DMS114 treated with DMSO at 0.1 percent for 48 hours (cell line): ENCODE measurements around the gene HOXD8.

Experiments
- DNase-seq: peaks from one replicate; lab custom pipeline; 2025; ENCODE audit not compliant: unreplicated experiment; lab: John Stamatoyannopoulos, UW

Gene HOXD8

GRCh38 chr2:176090862-176091261 is 38.6 kb upstream of the HOXD8 start:
- no peak for DNase-seq

DNA sequence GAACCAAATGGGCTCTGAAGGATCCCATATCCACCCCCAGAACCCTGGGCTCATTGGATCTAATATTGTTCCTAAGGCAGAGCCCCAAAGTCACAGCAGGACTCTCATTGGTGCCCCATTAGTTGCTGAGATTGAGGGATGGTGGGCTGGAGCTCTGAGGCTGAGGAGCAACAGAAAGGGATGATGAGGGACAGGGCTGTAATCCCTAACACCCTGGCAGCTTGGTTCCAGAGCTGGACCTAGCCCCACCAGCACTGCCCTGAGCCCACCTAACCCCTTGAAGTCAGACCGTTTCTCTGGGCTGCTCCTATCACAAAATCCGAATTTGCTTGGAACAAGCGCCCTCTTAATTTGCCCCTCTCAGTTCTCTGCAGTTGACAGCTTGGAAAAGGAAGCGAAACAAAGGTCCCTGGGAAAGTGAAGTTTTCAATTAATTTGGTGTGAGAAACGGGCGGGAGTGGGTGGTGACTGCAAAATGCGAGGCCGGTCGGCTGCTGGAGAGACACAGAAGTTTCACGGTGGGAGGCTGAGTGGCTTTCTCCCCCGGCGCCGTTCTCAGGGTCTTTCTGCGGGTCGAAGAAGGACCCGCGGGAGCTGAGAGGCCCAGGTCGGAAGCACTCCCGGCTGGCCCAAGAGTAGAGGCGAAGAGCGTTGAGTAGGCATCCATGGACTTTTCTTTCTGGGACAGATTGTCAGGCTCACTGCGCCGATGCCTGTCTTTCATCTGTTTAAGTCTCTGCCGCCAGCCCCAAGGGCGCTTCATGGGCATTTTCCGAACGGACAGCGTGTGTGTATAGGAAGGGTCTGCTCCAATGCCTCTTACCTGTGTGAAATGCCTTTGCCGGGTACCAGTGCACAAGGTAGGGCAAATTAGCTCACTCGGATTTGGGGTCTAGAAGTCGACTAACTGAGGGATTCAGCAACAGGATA is 37.9 kb upstream of the HOXD8 start:
- DNase-seq, result no peak

DNA sequence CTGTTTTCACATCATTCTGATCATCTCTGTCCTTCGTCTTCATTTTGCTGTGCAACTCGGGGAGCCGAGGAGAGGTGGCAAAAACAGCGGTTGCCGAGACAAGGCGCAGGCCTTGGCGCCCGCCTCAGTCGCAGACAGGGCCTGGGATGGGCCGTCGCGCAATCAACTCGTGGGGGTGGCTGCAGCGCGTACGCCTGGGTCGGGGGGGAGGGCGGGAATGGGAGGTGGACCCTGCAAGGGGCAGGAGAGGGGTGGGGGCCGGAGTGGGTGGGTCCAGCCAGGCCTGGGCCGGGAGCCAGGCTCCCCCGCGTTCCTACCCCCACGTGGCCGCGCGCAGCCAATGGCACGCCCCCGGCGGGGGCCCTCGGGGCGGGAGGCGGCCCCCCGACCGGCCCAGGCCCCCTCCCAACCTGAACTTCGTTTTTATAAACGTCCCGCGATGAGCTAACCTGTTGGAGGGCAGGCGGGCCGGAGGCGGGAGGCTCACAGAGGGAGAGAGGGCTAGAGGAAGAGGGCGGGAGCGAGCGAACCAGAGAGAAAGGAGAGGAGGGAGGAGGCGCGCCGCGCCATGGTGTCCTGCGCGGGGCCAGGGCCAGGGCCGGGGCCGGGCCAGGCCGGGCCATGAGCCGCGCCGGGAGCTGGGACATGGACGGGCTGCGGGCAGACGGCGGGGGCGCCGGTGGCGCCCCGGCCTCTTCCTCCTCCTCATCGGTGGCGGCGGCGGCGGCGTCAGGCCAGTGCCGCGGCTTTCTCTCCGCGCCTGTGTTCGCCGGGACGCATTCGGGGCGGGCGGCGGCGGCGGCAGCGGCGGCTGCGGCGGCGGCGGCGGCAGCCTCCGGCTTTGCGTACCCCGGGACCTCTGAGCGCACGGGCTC is 37.0 kb upstream of the HOXD8 start, which contains the start of gene HOXD13:
HOXD13 (plus strand) TSS at position 452 of the 875 bp plus-strand sequence; CDS start at position 622, 170 bp downstream.
- DNase-seq, result no peak

DNA sequence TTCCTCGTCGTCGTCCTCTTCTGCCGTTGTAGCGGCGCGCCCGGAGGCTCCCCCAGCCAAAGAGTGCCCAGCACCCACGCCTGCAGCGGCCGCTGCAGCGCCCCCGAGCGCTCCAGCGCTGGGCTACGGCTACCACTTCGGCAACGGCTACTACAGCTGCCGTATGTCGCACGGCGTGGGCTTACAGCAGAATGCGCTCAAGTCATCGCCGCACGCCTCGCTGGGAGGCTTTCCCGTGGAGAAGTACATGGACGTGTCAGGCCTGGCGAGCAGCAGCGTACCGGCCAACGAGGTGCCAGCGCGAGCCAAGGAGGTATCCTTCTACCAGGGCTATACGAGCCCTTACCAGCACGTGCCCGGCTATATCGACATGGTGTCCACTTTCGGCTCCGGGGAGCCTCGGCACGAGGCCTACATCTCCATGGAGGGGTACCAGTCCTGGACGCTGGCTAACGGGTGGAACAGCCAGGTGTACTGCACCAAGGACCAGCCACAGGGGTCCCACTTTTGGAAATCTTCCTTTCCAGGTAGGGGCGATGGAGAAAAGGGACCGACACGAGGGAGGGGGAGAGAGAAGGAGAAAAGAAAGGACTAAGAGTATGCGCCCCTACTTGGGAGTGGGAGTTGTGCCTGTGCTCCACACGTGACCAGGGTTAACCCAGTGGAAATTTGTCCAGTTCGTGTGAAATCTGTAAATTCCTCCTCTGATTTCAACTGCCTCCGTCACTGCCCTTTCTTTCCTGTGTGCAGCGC is 36.2 kb upstream of the HOXD8 start:
- no peak for DNase-seq

GRCh38 chr2:176093898-176094249 is 35.6 kb upstream of the HOXD8 start:
- no peak for DNase-seq

GRCh38 chr2:176094349-176094748 is 35.2 kb upstream of the HOXD8 start:
- no peak for DNase-seq

GRCh38 chr2:176095421-176095820 is 34.1 kb upstream of the HOXD8 start:
- no peak for DNase-seq

GRCh38 chr2:176096243-176096985 is 33.1 kb upstream of the HOXD8 start:
- no peak for DNase-seq

DNA sequence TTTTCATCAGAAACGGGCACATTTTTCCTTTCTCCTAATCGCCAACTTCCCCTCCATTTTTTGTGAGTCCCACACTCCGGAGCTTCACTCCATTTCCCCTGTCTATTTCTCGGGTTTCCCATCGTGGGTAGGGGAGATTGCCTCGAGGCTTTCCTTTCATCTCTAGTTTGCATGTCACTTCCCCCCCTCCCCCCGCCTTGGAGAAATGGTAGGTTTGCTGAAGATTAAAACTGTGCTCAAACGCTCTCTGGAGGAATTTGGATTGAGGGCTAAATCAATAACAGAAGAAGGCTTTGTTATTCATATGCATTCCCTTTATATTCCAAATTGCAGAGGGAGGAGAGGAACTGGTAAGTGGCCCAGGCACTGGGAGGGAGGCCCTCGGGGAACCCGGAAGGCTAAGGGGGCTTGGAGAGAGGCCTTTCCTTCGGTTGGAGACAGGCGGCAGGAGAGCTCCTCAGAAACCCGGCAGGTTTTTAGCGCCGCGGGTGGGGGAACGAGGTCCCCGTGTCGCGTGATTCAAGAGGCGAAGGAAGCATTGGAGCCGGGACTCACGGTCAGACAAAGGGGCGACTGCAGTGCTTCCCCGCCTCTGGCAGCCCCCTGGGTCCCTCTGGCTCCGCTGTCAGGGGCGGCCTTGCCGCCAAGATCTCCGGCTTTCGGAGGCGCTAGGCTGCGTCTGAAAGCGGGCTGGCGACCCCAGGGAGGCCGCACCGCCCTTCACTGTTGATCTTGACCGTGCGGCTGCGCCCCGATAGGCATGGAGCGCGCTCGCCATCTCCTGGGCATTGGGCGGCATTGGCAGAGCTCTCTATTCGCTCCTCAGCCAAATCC is 32.3 kb upstream of the HOXD8 start:
- peak; percentile 45 for DNase-seq

DNA sequence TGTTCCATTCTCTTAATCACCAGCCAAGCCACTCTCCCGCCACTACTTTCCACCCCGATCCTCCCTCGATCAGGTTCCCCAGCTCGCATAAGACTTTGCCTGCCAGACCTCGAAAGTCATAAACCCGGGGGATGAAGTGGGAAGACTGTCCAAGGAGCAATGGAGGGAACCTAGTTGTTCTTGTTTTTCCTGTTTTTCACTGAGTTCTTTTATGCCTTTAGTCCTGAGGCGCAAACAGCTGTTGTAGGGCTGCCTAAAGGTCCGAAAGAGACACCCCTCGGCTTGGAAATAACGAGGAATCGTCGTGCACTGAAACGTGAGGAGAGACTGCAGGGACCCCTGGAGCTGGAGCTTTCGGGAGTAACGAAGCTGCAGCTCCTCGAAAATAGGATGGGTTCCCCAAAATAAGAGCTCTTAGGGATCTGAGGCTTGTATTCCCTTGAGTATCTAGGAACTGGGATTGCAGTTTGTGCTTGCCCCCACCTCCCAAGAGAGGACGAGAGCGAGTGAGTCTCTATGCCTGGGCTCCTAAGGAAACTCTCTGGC is 31.6 kb upstream of the HOXD8 start:
- DNase-seq, result no peak

DNA sequence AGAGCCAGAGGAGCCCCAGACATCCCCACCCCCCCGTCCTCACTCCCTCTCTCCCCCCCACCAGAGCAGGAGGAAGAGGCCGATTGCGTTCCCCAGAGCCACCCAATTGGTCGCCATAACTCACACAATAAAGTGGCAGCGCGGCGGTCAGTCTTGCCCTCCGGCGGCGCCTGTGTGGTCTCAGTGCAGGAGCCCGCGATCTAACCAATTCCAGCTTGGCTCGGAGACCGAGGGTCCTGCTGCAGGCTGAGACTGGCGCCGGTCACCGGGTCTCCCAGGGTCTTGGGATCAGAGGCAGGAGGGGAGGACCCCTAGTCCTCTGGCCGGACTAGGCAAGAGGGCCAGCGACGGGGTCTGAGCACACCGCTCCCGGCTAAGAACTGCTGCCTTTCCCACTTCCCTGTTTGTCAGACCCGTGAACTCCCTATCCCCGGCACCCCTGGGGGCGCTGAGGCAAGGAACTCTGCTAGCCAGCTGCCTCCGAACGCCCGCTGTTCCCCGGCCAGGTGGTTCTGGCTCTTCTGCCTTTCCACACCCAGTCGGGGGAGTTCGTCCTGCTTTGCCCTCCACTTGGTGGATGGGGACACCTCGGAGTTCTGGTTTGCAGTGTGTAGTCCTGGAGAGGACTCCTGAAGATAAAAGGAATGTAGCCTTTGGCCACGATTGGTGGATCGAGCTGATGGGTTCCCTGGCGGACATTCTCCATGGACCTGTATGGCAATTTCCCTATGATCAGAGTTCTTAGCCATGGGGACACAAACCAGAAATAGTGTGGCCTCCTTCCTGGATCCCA is 30.9 kb upstream of the HOXD8 start:
- no peak for DNase-seq

GRCh38 chr2:176099159-176099727 is 30.3 kb upstream of the HOXD8 start:
- DNase-seq, result no peak

DNA sequence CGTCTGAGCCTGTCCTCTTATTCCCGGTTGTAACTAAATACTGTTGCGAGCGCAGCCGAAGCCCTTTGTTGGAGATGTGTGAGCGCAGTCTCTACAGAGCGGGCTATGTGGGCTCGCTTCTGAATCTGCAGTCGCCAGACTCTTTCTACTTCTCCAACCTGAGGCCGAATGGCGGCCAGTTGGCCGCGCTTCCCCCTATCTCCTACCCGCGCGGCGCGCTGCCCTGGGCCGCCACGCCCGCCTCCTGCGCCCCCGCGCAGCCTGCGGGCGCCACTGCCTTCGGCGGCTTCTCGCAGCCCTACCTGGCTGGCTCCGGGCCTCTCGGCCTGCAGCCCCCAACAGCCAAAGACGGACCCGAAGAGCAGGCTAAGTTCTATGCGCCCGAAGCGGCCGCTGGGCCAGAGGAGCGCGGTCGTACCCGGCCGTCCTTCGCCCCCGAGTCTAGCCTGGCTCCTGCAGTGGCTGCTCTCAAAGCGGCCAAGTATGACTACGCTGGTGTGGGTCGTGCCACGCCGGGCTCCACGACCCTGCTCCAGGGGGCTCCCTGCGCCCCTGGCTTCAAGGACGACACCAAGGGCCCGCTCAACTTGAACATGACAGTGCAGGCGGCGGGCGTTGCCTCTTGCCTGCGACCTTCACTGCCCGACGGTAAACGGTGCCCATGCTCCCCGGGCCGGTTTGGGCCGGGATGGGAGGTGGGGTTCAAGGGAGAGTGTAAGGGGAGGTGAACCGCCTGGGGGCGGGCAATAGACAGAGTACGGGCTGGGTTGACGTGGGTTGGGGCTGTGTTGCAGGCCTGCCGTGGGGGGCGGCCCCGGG is 29.6 kb upstream of the HOXD8 start, which contains the start of gene HOXD12:
HOXD12 (plus strand) TSS at position 68 of the 819 bp plus-strand sequence; CDS start at position 75, 7 bp downstream.
- DNase-seq, result no peak

DNA sequence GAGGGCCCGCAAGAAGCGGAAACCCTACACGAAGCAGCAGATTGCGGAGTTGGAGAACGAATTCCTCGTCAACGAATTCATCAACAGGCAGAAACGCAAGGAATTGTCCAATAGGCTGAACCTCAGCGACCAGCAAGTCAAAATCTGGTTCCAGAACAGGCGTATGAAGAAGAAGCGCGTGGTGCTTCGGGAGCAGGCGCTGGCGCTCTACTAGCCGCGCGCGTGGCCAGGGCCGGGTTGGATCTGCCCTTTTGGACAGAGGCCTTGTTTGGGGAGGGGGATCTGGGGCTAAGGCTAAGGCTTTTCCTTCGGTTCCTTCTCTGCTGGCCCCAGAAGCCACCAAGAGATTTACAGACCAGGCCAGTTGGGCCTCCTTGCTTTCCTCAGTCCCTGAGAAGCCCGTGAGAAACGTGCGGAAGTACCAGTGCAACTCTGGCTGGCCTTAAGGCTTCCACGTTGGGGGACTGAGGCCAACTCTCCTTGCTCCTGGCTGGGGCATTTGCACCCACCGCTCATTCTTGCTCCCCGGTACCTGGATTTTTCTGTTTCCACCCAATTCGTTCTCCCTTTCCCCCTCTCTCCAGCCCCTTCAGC is 28.9 kb upstream of the HOXD8 start:
- DNase-seq, result no peak

- DNase-seq, result no peak
Measured at GRCh38 chr2:176101216-176101830, 28.2 kb upstream of the HOXD8 start.

GRCh38 chr2:176101842-176102241 is 27.7 kb upstream of the HOXD8 start:
- no peak for DNase-seq
